ENCODE results near the gene AUNIP.

Gene AUNIP

DNA sequence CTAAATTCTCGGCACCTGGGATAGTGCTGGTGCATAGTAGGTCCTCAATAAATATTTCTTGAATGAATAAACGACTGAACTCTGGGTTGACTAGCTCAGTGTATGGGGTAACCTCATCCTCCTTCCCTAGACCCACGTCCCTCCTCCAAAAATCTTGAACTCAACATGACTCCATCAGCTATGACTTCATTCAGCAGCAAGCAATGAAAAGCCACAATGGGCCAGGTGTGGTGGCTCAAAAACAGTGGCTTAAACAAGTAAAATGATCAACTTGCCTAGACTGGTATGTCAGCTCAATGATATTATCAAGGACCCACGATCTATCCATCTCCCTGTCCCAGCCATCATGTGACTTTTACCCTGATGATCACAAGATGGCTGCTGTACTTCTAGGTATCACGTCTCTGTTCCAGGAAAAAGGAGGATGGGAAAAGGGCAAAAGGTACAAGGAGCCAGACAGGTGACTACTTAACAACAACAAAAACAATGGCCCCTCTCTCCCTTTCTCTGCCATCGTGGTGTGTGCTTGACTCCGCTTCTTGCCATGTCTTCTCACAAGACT is 29.2 kb upstream of the AUNIP start:
- DNase-seq, result no peak

DNA sequence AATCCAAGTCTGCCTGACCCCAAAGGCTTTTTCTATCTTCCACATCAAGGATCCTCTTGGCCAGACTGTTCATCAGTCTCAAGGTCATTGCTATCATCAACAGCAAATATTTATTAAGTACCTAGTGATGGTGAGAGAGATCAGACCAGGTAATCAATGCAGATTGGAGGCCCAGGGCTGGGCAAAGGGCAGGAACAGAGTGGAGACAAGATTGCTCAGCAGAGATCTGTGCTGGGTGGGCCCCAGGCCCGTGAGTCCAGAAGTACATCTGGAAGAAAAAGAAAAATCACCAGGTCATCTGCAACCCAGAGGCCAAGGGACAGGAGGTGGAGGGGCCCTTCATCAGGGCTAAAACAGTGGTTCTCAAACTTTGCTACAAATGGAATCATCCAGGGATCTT is 26.3 kb upstream of the AUNIP start:
- DNase-seq, result no peak

GRCh38 chr1:25881266-25881665 is 22.0 kb upstream of the AUNIP start:
- DNase-seq, result no peak

- DNase-seq, result no peak
Observed at GRCh38 chr1:25880518-25880917, 21.3 kb upstream of the AUNIP start.

- DNase-seq, result no peak
Observed at GRCh38 chr1:25879675-25880074, 20.4 kb upstream of the AUNIP start.

DNA sequence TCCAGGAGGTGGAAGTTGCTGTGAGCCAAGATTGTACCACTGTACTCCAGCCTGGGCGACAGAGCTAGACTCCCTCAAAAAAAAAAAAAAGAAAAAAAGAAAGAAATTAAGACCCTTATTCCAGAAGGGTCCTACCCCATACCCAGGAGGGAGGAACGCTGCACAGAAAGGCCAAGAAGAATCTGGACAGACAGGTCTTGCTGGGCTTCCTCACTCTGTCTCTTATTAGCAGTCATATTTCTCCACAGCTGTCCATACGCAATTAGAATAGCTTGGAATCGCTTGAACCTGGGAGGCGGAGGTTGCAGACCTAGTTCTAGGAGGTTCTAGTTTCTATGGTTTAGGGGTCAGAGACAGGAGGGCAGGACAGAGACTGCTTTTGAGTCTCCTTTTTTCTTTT is 19.4 kb upstream of the AUNIP start:
- DNase-seq, result no peak

DNA sequence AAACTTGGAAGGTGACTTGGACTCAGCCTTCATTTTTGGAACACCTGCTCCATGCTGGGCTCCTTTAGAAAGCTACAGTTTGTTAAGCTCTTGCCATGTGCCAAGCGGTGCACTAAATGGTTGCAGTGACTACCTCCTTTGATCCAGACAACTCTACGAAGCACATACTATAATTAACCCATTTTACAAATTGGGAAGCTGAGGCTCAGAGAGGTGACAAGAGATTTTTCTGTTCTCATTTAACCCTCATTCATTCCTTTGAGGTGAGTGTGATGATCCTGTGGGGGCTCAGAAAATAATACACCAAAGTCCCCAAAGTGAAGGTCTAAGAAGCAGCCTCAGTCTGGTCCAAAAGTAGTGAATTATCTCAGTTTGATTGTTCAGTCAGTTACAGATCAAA is 17.9 kb upstream of the AUNIP start:
- DNase-seq, result no peak

GRCh38 chr1:25876693-25877077 is 17.4 kb upstream of the AUNIP start:
- no peak for DNase-seq

GRCh38 chr1:25875856-25876692 is 16.8 kb upstream of the AUNIP start:
- no peak for DNase-seq

- peak; percentile 44 for DNase-seq
Observed at GRCh38 chr1:25875154-25875855, 16.0 kb upstream of the AUNIP start, which contains the start of gene PAQR7. TSS of gene PAQR7 (minus strand) at chr1:25875708. CDS start at chr1:25863839, 11,869 bp downstream.

DNA sequence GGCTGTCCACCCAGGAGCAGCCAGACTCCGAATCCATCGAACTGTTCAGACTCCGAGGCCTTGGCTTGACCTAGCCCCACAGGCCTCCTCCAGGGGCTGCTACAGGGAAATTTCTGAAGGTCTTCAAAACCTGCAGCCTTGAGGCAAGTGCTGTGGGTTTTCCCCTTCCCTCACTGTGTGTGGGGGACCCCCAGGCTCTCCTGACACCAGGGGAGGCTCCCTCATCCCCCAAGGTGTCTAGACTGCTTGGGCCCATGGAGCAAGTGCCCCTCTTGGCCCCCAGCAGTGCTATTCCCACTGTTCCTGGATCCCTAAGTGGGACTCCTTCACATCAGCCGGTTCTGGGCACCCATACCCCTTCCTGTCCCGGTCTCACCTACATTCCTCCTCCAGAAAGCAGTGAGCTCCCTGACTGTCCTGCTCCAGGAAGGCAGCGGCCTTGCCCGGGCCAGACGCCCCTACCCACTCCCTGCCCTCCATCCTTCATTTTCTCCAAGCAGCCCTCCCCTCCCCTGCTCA is 15.4 kb upstream of the AUNIP start:
- no peak for DNase-seq

DNA sequence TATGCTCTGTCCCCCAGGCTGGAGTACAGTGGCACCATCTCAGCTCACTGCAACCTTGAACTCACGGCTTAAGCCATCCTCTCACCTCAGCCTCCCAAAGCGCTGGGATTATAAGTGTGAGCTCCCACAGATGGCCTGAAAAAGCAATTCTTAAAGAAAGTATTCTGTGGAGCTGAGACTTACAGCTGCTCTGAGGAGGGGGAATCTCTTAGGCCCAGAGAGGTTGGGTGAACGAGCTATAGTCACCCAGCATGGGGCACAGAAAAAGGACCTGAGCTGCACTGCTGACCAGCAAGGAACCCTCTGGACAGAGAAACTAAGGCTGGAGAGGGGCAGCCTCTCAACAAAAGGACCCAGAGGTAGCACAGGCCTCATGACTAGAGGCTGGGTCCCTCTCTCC is 15.0 kb upstream of the AUNIP start:
- DNase-seq, result no peak

DNA sequence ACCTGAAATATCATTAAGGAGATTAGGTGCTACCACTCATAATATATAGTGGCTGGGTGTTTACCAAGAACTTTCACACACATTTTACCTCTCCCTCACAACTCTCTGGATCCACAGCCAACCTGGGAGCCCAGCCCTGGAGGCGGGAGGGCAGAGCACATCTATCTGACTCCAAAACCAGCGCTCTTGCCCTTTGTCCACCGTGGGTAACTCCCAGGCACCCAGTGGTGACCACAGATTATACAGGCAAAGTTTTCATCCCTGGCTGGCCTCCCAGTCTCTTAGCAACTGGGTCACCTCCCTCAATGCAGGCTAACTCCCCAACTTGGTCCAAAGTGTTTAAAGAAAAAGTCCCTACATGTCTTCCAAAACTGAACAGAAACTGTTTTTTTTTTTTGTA is 13.9 kb upstream of the AUNIP start:
- no peak for DNase-seq

- DNase-seq, result no peak
Observed at GRCh38 chr1:25872713-25873112, 13.5 kb upstream of the AUNIP start.

GRCh38 chr1:25871704-25872494 is 12.6 kb upstream of the AUNIP start:
- DNase-seq, result no peak

DNA sequence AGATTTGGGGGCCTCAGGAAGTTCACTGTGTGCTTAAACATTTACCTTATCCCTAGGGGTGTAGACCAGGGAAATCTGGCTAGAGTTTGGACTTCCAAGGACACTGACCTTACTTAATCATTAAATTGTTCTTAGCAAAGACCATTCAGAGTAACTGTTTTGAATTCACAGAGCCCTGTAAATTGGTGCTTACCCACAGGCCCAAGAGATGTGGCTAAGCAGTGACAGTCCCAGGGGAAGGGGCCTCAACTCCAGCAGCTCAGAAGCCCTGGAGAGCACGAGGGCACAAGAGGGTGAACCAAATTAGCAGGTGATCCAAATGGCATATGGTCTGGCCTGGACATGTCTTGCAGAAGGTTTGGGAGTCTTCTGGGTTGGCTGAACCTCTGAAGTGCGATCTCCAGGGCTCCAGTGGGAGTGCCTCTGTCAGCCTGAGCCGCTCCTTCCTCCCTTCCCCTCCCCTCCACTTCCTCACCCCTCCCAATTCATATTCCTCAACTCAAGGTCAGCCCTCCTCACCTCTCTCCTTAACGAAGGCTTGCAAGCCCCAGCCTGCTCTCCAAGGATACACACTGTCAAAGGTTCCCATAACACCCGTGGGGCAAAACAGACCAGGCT is 11.9 kb upstream of the AUNIP start:
- DNase-seq, result no peak

- DNase-seq, result no peak
Observed at GRCh38 chr1:25870614-25871013, 11.4 kb upstream of the AUNIP start.

GRCh38 chr1:25869909-25870606 is 10.8 kb upstream of the AUNIP start:
- DNase-seq, result no peak

DNA sequence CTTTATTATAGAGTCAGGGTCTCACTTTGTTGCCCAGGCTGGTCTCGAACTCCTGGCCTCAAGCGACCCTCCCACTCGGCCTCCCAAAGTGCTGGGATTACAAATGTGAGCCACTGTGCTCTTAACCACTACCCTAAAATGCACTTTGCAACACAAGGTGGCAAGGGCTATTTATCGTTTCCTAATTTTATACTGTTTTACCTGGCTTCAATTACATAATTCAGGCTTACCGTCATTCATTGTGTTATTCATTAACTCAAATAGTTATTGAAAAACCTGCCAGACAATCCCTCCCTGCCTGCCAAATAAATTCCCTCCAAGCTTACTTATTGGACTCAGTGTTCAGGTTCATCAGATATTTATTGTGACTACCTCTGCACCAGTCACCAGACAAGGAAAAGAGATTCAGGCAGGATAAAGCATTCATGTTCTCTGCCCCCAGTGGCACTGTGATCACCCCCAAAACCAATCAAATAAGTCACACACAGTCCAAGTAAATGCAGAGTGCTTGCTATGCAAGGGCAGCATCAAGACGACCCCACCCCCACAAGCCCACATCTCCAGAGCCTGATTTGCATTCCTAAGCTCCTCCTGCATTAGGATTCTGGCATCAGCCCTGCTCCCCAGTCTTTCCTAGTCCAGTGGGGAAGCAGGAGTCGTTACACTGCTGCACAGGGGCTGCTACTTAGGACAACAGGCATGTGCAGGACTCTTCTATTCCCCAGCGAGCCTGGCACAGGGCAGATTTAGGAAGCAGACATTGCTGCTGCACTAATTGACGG is 8.1 kb upstream of the AUNIP start:
- no peak for DNase-seq

DNA sequence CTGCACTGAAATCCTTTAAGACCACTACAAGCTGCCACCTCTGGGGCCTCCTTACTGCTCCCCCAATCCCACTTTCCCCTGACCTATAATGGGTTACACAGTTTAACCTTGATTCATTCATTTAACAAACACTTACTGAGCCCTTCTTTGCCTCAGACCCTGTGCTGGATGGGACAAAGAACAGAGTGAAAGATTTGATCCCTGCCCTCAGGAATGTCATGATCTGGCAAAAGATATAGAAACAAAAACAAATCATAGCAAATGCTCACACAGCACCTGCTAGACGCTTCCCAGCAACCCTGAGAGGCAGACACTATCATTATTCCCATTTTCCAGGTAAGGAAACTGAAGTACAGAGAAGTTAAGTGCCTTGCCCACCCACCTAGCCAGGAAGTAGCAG is 7.0 kb upstream of the AUNIP start:
- DNase-seq, result no peak

DNA sequence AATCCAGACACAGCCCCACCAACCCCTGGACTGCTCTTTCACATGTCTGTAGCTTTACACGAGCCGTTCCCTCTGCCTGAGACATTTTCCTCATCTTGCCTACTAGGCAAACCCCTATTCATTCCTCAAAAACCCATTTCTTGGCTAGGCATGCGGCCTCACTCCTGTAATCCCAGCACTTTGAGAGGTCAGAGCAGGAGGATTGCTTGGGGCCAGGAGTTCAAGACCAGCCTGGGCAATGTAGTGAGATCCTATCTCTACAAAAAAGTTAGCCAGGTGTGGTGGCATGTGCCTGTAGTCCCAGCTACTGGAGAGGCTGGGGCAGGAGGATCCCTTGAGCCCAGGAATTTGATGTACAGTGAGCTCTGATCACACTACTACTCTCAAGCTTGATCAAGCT is 5.2 kb upstream of the AUNIP start:
- no peak for DNase-seq

Measured in NCI-H748 treated with DMSO at 0.1 percent for 48 hours (cell line).